Lower lobe of right lung (tissue), 2 donors: Measurements from ENCODE around the gene CENPA. TPM values are rescaled to one million over a fixed set of nuclear protein-coding genes. Genes with fewer than 3 reads are reported as not detected.
"Not testable (repeated sequence)": the region's sequence is repeated elsewhere in the genome, so short reads cannot be mapped to it uniquely, and the experiment has no call there.

Experiments used
- ATAC-seq, 2 donors: fragments of 200-7000 bp; cut with Tn5 transposase; one replicate each; pipeline ENCODE4 v1.9.1; 2020 to 2022; ENCODE audit warnings: mild to moderate bottlenecking in 2 of 2, moderate library complexity in 2 of 2
- DNase-seq: peaks from one replicate; pipeline ENCODE4 v3.0.0-alpha.2; 2020
- H3K27ac ChIP-seq: fragments of 200-600 bp; one replicate; pipeline ENCODE4 v1.8.0; 2022
- H3K27me3 ChIP-seq: fragments of 200-600 bp; one replicate; pipeline ENCODE4 v1.8.0; 2022; ENCODE audit warnings: low read depth
- H3K36me3 ChIP-seq: fragments of 200-600 bp; one replicate; pipeline ENCODE4 v1.8.0; 2022; ENCODE audit warnings: mild to moderate bottlenecking
- H3K4me1 ChIP-seq: fragments of 200-600 bp; one replicate; pipeline ENCODE4 v1.8.0; 2022
- H3K4me3 ChIP-seq: fragments of 200-600 bp; one replicate; pipeline ENCODE4 v1.8.0; 2022; ENCODE audit warnings: mild to moderate bottlenecking
- H3K9me3 ChIP-seq: fragments of 200-600 bp; one replicate; pipeline ENCODE4 v1.8.0; 2022
- CTCF ChIP-seq: fragments of 200-600 bp; IDR thresholded peaks from one replicate; pipeline ENCODE4 v1.8.0; 2022; ENCODE audit warnings: antibody characterized with exemption, mild to moderate bottlenecking
- intact Hi-C: fragments of 100-400 bp; cut with DNase I; formaldehyde crosslinking; loops from one replicate; pipeline ENCODE4 v1.11.0; 2022
- total RNA-seq: library from RNA; stranded (reverse); fragmentation: NEBNext Ultra II Directional; extraction: Animal tissue kit (Norgen Biotek cat#: 25700); gene quantifications from one replicate; pipeline ENCODE4 v1.2.1, GENCODE V29; 2021
- donor health status: DM: no; HTN: yes; CAD: no; lungs with severe emphysema.

CENPA gene
- total RNA-seq, 1 donor from 2014 or later: 1.7 TPM

GRCh38 chr2:26746934-26747333 lies 38.9 kb upstream of the CENPA start:
- Histone ChIP-seq H3K36me3 (no peaks in the 10 kb centered on the region), H3K27me3 (no peaks in the 10 kb centered on the region), H3K27ac (no peak overlapping the region), H3K4me3 (no peak overlapping the region), H3K9me3 (no peaks in the 10 kb centered on the region), H3K4me1 (peaks cover 4% of the 10 kb centered on the region)
- DNase-seq: no peak
- intact Hi-C loops: no loop called here
- ATAC-seq: no peak
- TF ChIP-seq CTCF: no peak

GRCh38 chr2:26749787-26750420 lies 36.0 kb upstream of the CENPA start:
- H3K4me3 ChIP-seq, DNase-seq, H3K36me3 ChIP-seq, ATAC-seq, H3K4me1 ChIP-seq, H3K9me3 ChIP-seq, intact Hi-C loops, H3K27ac ChIP-seq, H3K27me3 ChIP-seq: not testable (repeated sequence)

- H3K27me3 ChIP-seq, H3K9me3 ChIP-seq, intact Hi-C loops, H3K36me3 ChIP-seq, DNase-seq, ATAC-seq, H3K27ac ChIP-seq, H3K4me1 ChIP-seq: not testable (repeated sequence)
- peak overlapping the region; percentile 2 for H3K4me3 ChIP-seq
Observed at GRCh38 chr2:26750467-26750866, 35.4 kb upstream of the CENPA start.

GRCh38 chr2:26752656-26753055 lies 33.2 kb upstream of the CENPA start:
- no peaks in the 10 kb centered on the region for H3K27me3 ChIP-seq
- TF ChIP-seq CTCF: no peak
- H3K36me3 ChIP-seq: no peaks in the 10 kb centered on the region
- H3K4me1 ChIP-seq: peaks cover 4% of the 10 kb centered on the region
- DNase-seq (no peak), ATAC-seq (no peak)
- H3K9me3 ChIP-seq: no peaks in the 10 kb centered on the region
- intact Hi-C loops: no loop called here
- no peak overlapping the region for H3K4me3 ChIP-seq
- no peak overlapping the region for H3K27ac ChIP-seq

- no peak overlapping the region for H3K4me3 ChIP-seq
- no peak for TF ChIP-seq CTCF
- peaks cover 13% of the 10 kb centered on the region for H3K4me1 ChIP-seq
- no peak overlapping the region for H3K27ac ChIP-seq
- no peaks in the 10 kb centered on the region for H3K27me3 ChIP-seq
- H3K36me3 ChIP-seq: no peaks in the 10 kb centered on the region
- no peaks in the 10 kb centered on the region for H3K9me3 ChIP-seq
- DNase-seq (no peak), ATAC-seq (no peak)
- intact Hi-C loops: no loop called here
Observed at GRCh38 chr2:26754539-26754938, 31.3 kb upstream of the CENPA start.

GRCh38 chr2:26754972-26755670 lies 30.7 kb upstream of the CENPA start:
- Histone ChIP-seq H3K4me3 (no peak overlapping the region), H3K9me3 (no peaks in the 10 kb centered on the region), H3K4me1 (peaks cover 13% of the 10 kb centered on the region), H3K36me3 (no peaks in the 10 kb centered on the region), H3K27me3 (no peaks in the 10 kb centered on the region), H3K27ac (no peak overlapping the region)
- no peak for ATAC-seq
- no peak for TF ChIP-seq CTCF
- no peak for DNase-seq
- intact Hi-C loops: no loop called here
